HEK293T (cell line): ENCODE results near the gene CEP83.

ENCODE experiments used
- ELF4 ChIP-seq: fragments of 450-650 bp; IDR thresholded peaks from 2 replicates; pipeline ENCODE4 v1.6.1; 2017; ENCODE audit warnings: antibody characterized with exemption
- FOXA1 ChIP-seq: fragments of 450-650 bp; IDR thresholded peaks from 2 replicates; pipeline ENCODE4 v1.6.1; 2016; ENCODE audit warnings: mild to moderate bottlenecking
- SP1 ChIP-seq: fragments of 450-650 bp; IDR thresholded peaks from 2 replicates; pipeline ENCODE4 v1.6.1; 2017
- TARDBP ChIP-seq: fragments of 450-650 bp; IDR thresholded peaks from 2 replicates; pipeline ENCODE4 v1.6.1; 2016

- no peak for TF ChIP-seq FOXA1
- TF ChIP-seq TARDBP = no peak
- no peak for TF ChIP-seq SP1
- no peak for TF ChIP-seq ELF4
Measured at GRCh38 chr12:94353130-94353529, 106.5 kb downstream of the CEP83 start.
